ENCODE measurements around the gene BTBD9. TPM values are rescaled to one million over a fixed set of nuclear protein-coding genes. Genes with fewer than 3 reads are reported as not detected.

BTBD9 gene
- total RNA-seq, 1 experiment from 2014 or later: 19.4 TPM

DNA sequence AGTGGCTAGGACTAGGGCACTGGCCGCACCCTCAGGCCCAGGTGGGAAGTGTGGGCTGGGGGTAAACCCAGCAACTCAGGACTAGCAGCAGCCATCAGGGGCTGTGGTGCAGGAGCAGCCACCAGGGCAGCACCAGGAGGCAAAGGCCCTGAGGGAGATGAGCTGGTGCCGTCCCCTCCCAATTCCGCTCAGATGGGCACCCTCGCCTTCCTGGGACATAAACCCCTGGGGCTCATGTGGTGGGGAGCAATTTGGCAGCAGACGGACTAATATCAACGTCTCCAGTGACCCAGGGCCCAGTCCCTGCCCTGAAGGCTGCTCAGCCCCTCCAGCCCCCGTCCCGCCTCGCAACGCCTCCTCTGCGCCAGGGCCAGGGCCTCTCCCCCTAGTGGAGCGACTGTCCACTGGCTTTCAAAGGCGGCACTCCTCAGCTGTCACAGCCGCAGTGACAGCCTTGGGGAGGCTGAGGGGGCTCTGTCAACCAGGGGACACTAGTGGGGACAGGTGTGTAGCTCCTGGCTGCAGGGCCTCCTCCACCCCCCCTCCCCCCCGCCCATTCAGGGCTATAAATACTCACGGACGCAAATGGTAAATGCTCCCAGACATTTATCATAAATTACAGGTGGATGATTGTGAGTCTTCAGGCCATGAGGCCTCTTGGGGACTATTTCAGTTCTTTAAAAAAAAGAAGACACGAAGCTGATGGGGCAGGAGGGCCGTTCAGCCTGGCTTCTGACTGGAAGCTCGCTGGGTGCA, 470.3 kb downstream of the BTBD9 start:
- no peaks in the 10 kb centered on the region for H3K9me3 Mint-ChIP-seq (ENCODE audit: low read depth, unreplicated experiment)
- no peak for TF ChIP-seq CTCF (IDR thresholded peaks at IDR 0.05; ENCODE audit: unreplicated experiment)
- H3K4me3 Mint-ChIP-seq (ENCODE audit: low read depth, unreplicated experiment): no peak overlapping the region
- H3K36me3 Mint-ChIP-seq (ENCODE audit: insufficient read depth, unreplicated experiment): peaks cover 12% of the 10 kb centered on the region
- no peak for DNase-seq
- no peak overlapping the region for H3K27ac Mint-ChIP-seq (ENCODE audit: unreplicated experiment)
- H3K4me1 Mint-ChIP-seq (ENCODE audit: low read depth, unreplicated experiment): peaks cover under 1% of the 10 kb centered on the region
- H3K27me3 Mint-ChIP-seq (ENCODE audit: unreplicated experiment): no peaks in the 10 kb centered on the region
- intact Hi-C loops (cut with micrococcal nuclease; ENCODE audit: unreplicated experiment): no loop called here
- CTCF ChIA-PET: no interaction called here
- no TSS peak for BruUV-seq (replicated peaks)

GRCh38 chr6:38168699-38169098, 471.0 kb downstream of the BTBD9 start:
- Mint-ChIP-seq H3K9me3 (ENCODE audit: low read depth, unreplicated experiment) (no peaks in the 10 kb centered on the region), H3K4me1 (ENCODE audit: low read depth, unreplicated experiment) (peaks cover 8% of the 10 kb centered on the region), H3K36me3 (ENCODE audit: insufficient read depth, unreplicated experiment) (peaks cover 18% of the 10 kb centered on the region), H3K4me3 (ENCODE audit: low read depth, unreplicated experiment) (no peak overlapping the region), H3K27me3 (ENCODE audit: unreplicated experiment) (no peaks in the 10 kb centered on the region), H3K27ac (ENCODE audit: unreplicated experiment) (no peak overlapping the region)
- no peak for TF ChIP-seq CTCF (IDR thresholded peaks at IDR 0.05; ENCODE audit: unreplicated experiment)
- no peak for DNase-seq
- CTCF ChIA-PET: no interaction called here
- BruUV-seq (replicated peaks): no TSS peak
- intact Hi-C loops (cut with micrococcal nuclease; ENCODE audit: unreplicated experiment): no loop called here

DNA sequence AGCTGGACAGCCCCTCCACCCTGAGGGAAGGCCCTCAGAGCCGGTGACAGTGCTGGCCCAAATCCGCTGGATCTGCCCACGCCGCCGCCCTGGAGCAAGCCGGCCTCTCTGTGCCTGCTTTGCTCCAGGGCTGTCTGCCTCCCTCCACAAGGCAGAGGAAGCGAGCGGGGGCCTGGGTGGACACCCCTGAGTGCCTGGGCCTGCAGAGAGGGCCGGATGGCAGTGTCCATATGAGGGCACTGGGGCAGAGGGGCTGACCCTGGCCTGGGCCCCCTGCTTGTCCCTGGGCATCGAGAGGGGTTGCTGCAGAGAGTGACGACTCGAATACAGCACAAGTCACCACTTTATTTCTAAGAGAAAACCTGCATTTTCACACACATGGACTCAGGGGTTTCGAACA, 471.6 kb downstream of the BTBD9 start:
- no TSS peak for BruUV-seq (replicated peaks)
- peaks cover 9% of the 10 kb centered on the region for H3K4me1 Mint-ChIP-seq (ENCODE audit: low read depth, unreplicated experiment)

GRCh38 chr6:38167598-38167997, 472.1 kb downstream of the BTBD9 start:
- CTCF ChIA-PET: no interaction called here
- H3K27ac Mint-ChIP-seq (ENCODE audit: unreplicated experiment): no peak overlapping the region
- no peak for TF ChIP-seq CTCF (IDR thresholded peaks at IDR 0.05; ENCODE audit: unreplicated experiment)
- intact Hi-C loops (cut with micrococcal nuclease; ENCODE audit: unreplicated experiment): no loop called here
- no peak for DNase-seq
- H3K36me3 Mint-ChIP-seq (ENCODE audit: insufficient read depth, unreplicated experiment): peaks cover 26% of the 10 kb centered on the region
- H3K4me3 Mint-ChIP-seq (ENCODE audit: low read depth, unreplicated experiment): no peak overlapping the region
- H3K4me1 Mint-ChIP-seq (ENCODE audit: low read depth, unreplicated experiment): peaks cover 9% of the 10 kb centered on the region
- BruUV-seq (replicated peaks): no TSS peak
- no peaks in the 10 kb centered on the region for H3K9me3 Mint-ChIP-seq (ENCODE audit: low read depth, unreplicated experiment)
- H3K27me3 Mint-ChIP-seq (ENCODE audit: unreplicated experiment): no peaks in the 10 kb centered on the region

More for the DNA sequence above, 471.6 kb downstream of the BTBD9 start:
- Mint-ChIP-seq H3K36me3 (ENCODE audit: insufficient read depth, unreplicated experiment) (peaks cover 24% of the 10 kb centered on the region), H3K9me3 (ENCODE audit: low read depth, unreplicated experiment) (no peaks in the 10 kb centered on the region), H3K4me3 (ENCODE audit: low read depth, unreplicated experiment) (no peak overlapping the region), H3K27ac (ENCODE audit: unreplicated experiment) (no peak overlapping the region), H3K27me3 (ENCODE audit: unreplicated experiment) (no peaks in the 10 kb centered on the region)
- DNase-seq: no peak
- CTCF ChIA-PET: no interaction called here
- intact Hi-C loops (cut with micrococcal nuclease; ENCODE audit: unreplicated experiment): no loop called here
- TF ChIP-seq CTCF (IDR thresholded peaks at IDR 0.05; ENCODE audit: unreplicated experiment): no peak

Data from Calu3 (cell line).